ENCODE data around the gene IHH.

GRCh38 chr2:219024059-219024458 is 36.7 kb downstream of the IHH start:
- TF ChIP-seq CTCF (conservative IDR thresholded peaks at IDR 0.05; ENCODE audit: low read depth, low read length) (no peak), EZH2 (IDR thresholded peaks at IDR 0.05; ENCODE audit: borderline replicate concordance, low read depth, low read length, poor library complexity, severe bottlenecking) (no peak)

Data from A673 (cell line).